ENCODE results near the gene RASGRP2.

RASGRP2 gene

DNA sequence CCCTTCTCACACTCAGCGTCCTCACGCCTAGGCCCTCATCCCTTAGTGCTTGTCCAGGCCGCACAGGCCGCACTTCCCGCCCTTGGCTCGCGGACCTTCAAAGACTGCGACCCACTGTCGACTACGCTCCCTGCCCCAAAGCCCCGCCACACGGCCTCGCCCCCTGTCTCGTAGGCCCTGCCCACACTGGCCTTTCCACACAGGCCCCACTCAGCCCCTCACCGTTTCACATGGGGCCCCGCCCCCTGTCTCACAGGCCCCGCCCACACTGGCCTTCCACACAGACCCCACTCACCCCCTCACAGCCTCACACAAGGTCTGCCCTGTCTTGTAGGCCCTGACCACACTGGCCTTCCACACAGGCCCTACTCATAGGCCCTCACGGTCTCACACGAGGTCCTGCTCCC is 32.0 kb downstream of the RASGRP2 start:
- TF ChIP-seq, protein P1, sequence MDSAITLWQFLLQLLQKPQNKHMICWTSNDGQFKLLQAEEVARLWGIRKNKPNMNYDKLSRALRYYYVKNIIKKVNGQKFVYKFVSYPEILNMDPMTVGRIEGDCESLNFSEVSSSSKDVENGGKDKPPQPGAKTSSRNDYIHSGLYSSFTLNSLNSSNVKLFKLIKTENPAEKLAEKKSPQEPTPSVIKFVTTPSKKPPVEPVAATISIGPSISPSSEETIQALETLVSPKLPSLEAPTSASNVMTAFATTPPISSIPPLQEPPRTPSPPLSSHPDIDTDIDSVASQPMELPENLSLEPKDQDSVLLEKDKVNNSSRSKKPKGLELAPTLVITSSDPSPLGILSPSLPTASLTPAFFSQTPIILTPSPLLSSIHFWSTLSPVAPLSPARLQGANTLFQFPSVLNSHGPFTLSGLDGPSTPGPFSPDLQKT (IDR thresholded peaks at IDR 0.05; ENCODE audit: borderline replicate concordance, low read depth, low read length): no peak
- TF ChIP-seq, protein P2, sequence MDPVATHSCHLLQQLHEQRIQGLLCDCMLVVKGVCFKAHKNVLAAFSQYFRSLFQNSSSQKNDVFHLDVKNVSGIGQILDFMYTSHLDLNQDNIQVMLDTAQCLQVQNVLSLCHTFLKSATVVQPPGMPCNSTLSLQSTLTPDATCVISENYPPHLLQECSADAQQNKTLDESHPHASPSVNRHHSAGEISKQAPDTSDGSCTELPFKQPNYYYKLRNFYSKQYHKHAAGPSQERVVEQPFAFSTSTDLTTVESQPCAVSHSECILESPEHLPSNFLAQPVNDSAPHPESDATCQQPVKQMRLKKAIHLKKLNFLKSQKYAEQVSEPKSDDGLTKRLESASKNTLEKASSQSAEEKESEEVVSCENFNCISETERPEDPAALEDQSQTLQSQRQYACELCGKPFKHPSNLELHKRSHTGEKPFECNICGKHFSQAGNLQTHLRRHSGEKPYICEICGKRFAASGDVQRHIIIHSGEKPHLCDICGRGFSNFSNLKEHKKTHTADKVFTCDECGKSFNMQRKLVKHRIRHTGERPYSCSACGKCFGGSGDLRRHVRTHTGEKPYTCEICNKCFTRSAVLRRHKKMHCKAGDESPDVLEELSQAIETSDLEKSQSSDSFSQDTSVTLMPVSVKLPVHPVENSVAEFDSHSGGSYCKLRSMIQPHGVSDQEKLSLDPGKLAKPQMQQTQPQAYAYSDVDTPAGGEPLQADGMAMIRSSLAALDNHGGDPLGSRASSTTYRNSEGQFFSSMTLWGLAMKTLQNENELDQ (tag by site-specific recombination; IDR thresholded peaks at IDR 0.05; ENCODE audit: low read depth): no peak
- TF ChIP-seq ZFHX2 (tag by site-specific recombination; conservative IDR thresholded peaks at IDR 0.05): no peak
- TF ChIP-seq SCRT1 (tag by site-specific recombination; IDR thresholded peaks at IDR 0.05; ENCODE audit: borderline replicate concordance): no peak
- TF ChIP-seq ZNF211 (tag by site-specific recombination; IDR thresholded peaks at IDR 0.05; ENCODE audit: low read depth): no peak
- TF ChIP-seq ZNF571 (tag by site-specific recombination; IDR thresholded peaks at IDR 0.05): no peak
- TF ChIP-seq ZNF426 (tag by site-specific recombination; IDR thresholded peaks at IDR 0.05): no peak
- no peak for TF ChIP-seq ZNF366 (tag by site-specific recombination; conservative IDR thresholded peaks at IDR 0.05)
- TF ChIP-seq, protein P3, sequence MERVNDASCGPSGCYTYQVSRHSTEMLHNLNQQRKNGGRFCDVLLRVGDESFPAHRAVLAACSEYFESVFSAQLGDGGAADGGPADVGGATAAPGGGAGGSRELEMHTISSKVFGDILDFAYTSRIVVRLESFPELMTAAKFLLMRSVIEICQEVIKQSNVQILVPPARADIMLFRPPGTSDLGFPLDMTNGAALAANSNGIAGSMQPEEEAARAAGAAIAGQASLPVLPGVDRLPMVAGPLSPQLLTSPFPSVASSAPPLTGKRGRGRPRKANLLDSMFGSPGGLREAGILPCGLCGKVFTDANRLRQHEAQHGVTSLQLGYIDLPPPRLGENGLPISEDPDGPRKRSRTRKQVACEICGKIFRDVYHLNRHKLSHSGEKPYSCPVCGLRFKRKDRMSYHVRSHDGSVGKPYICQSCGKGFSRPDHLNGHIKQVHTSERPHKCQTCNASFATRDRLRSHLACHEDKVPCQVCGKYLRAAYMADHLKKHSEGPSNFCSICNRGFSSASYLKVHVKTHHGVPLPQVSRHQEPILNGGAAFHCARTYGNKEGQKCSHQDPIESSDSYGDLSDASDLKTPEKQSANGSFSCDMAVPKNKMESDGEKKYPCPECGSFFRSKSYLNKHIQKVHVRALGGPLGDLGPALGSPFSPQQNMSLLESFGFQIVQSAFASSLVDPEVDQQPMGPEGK (tag by site-specific recombination; IDR thresholded peaks at IDR 0.05): no peak
- no peak for TF ChIP-seq ZBTB21 (tag by site-specific recombination; IDR thresholded peaks at IDR 0.05)
- TF ChIP-seq, protein P4, sequence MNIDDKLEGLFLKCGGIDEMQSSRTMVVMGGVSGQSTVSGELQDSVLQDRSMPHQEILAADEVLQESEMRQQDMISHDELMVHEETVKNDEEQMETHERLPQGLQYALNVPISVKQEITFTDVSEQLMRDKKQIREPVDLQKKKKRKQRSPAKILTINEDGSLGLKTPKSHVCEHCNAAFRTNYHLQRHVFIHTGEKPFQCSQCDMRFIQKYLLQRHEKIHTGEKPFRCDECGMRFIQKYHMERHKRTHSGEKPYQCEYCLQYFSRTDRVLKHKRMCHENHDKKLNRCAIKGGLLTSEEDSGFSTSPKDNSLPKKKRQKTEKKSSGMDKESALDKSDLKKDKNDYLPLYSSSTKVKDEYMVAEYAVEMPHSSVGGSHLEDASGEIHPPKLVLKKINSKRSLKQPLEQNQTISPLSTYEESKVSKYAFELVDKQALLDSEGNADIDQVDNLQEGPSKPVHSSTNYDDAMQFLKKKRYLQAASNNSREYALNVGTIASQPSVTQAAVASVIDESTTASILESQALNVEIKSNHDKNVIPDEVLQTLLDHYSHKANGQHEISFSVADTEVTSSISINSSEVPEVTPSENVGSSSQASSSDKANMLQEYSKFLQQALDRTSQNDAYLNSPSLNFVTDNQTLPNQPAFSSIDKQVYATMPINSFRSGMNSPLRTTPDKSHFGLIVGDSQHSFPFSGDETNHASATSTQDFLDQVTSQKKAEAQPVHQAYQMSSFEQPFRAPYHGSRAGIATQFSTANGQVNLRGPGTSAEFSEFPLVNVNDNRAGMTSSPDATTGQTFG (tag by site-specific recombination; IDR thresholded peaks at IDR 0.05; ENCODE audit: borderline replicate concordance): no peak
- TF ChIP-seq, protein P5, sequence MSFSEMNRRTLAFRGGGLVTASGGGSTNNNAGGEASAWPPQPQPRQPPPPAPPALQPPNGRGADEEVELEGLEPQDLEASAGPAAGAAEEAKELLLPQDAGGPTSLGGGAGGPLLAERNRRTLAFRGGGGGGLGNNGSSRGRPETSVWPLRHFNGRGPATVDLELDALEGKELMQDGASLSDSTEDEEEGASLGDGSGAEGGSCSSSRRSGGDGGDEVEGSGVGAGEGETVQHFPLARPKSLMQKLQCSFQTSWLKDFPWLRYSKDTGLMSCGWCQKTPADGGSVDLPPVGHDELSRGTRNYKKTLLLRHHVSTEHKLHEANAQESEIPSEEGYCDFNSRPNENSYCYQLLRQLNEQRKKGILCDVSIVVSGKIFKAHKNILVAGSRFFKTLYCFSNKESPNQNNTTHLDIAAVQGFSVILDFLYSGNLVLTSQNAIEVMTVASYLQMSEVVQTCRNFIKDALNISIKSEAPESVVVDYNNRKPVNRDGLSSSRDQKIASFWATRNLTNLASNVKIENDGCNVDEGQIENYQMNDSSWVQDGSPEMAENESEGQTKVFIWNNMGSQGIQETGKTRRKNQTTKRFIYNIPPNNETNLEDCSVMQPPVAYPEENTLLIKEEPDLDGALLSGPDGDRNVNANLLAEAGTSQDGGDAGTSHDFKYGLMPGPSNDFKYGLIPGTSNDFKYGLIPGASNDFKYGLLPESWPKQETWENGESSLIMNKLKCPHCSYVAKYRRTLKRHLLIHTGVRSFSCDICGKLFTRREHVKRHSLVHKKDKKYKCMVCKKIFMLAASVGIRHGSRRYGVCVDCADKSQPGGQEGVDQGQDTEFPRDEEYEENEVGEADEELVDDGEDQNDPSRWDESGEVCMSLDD (tag by site-specific recombination; IDR thresholded peaks at IDR 0.05): no peak
- TF ChIP-seq ZFP69B (tag by site-specific recombination; IDR thresholded peaks at IDR 0.05): no peak
- TF ChIP-seq, protein P6, sequence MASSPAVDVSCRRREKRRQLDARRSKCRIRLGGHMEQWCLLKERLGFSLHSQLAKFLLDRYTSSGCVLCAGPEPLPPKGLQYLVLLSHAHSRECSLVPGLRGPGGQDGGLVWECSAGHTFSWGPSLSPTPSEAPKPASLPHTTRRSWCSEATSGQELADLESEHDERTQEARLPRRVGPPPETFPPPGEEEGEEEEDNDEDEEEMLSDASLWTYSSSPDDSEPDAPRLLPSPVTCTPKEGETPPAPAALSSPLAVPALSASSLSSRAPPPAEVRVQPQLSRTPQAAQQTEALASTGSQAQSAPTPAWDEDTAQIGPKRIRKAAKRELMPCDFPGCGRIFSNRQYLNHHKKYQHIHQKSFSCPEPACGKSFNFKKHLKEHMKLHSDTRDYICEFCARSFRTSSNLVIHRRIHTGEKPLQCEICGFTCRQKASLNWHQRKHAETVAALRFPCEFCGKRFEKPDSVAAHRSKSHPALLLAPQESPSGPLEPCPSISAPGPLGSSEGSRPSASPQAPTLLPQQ (tag by site-specific recombination; IDR thresholded peaks at IDR 0.05): no peak
- no peak for TF ChIP-seq SALL2 (tag by site-specific recombination; IDR thresholded peaks at IDR 0.05; ENCODE audit: borderline replicate concordance)
- TF ChIP-seq ZNF768 (tag by site-specific recombination; IDR thresholded peaks at IDR 0.05): no peak
- TF ChIP-seq ZNF654 (tag by site-specific recombination; IDR thresholded peaks at IDR 0.05; ENCODE audit: low read depth): no peak
- TF ChIP-seq, protein P7, sequence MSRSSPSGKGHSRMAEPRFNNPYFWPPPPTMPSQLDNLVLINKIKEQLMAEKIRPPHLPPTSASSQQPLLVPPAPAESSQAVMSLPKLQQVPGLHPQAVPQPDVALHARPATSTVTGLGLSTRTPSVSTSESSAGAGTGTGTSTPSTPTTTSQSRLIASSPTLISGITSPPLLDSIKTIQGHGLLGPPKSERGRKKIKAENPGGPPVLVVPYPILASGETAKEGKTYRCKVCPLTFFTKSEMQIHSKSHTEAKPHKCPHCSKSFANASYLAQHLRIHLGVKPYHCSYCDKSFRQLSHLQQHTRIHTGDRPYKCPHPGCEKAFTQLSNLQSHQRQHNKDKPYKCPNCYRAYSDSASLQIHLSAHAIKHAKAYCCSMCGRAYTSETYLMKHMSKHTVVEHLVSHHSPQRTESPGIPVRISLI (tag by site-specific recombination; IDR thresholded peaks at IDR 0.05): no peak
- TF ChIP-seq ZNF792 (tag by site-specific recombination; IDR thresholded peaks at IDR 0.05): no peak
- TF ChIP-seq, protein P8, sequence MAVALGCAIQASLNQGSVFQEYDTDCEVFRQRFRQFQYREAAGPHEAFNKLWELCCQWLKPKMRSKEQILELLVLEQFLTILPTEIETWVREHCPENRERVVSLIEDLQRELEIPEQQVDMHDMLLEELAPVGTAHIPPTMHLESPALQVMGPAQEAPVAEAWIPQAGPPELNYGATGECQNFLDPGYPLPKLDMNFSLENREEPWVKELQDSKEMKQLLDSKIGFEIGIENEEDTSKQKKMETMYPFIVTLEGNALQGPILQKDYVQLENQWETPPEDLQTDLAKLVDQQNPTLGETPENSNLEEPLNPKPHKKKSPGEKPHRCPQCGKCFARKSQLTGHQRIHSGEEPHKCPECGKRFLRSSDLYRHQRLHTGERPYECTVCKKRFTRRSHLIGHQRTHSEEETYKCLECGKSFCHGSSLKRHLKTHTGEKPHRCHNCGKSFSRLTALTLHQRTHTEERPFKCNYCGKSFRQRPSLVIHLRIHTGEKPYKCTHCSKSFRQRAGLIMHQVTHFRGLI (tag by site-specific recombination; IDR thresholded peaks at IDR 0.05): no peak
- Histone ChIP-seq H3K36me3 (ENCODE audit: control insufficient read depth in 2 of 2, insufficient read depth in 1 of 2, low read length in 2 of 2) (no peaks in the 10 kb centered on the region), H3K4me3 (ENCODE audit: low read depth, low read length) (no peak overlapping the region), H3K4me1 (ENCODE audit: control insufficient read depth, insufficient read depth, low read length) (no peaks in the 10 kb centered on the region), H3K27ac (ENCODE audit: extremely low read depth, low read depth, low read length) (no peak overlapping the region), H3K9me3 (ENCODE audit: control insufficient read depth, insufficient read depth, low read depth, low read length) (no peaks in the 10 kb centered on the region)
- CTCF ChIA-PET: no interaction called here
- POLR2A ChIA-PET: no interaction called here

All from HEK293 (cell line).